GM21367 (cell line): ENCODE data around the gene PSEN2.

Experiments used
- ATAC-seq: cut with Tn5 transposase; IDR thresholded peaks from one replicate; pipeline ENCODE4 v1.9.1; 2021; ENCODE audit not compliant: unreplicated experiment

PSEN2 gene

DNA sequence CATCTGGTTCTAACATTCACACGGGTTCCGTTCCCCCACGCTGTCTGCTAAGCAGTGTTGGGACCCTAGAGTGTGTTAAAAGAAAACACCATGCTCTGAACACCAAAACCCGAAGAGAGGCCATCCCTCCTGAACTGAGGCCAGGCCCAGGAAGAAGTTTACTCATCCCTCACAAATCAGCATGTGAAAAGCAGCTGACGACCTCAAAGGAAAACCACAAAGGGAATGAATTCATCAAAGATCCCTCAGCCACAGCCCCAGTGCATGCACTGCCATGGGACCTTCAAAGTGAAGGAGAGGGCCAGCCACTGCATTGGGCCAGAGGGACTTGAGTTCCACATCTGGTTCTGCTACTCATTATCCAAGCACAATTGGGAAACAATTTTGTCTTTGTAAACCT is 7.0 kb upstream of the PSEN2 start:
- no peak for ATAC-seq

DNA sequence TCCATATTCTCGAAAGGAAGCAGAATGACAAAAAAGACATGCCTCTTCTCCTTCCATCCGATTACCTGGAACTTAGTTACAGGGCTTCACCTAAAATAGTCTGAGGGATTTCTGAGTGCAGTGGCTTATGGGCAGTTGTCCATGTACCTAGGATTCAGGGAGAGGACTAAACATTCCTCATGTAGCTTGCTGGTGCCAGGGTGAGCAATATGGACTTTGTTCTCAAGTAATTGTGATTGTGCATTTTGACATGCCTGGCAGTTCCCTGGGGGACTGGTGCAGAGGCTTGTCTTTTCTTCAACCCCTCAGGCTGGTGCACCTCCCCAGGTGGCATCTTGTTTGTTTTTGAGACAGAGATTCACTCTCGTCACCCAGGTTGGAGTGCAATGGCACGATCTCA is 6.1 kb upstream of the PSEN2 start:
- ATAC-seq = no peak

DNA sequence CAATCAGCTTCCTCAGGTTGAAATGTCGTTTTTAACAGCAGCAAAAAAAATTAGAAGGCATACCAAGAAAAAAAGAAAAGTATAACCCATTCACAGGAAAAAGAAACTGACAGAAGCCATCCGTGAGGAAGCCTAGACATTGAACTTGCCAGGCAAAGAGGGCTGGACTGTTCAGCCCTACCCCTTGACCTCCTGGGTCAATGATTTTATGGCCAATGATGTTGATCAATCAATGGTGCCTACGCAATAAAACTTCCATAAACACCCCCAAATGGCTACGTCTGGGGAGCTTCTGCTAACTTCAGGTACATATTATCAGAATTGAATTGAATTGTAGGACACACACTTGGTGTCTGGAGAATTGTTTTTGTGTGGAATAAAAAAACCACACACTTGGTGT is 4.8 kb upstream of the PSEN2 start:
- no peak for ATAC-seq

DNA sequence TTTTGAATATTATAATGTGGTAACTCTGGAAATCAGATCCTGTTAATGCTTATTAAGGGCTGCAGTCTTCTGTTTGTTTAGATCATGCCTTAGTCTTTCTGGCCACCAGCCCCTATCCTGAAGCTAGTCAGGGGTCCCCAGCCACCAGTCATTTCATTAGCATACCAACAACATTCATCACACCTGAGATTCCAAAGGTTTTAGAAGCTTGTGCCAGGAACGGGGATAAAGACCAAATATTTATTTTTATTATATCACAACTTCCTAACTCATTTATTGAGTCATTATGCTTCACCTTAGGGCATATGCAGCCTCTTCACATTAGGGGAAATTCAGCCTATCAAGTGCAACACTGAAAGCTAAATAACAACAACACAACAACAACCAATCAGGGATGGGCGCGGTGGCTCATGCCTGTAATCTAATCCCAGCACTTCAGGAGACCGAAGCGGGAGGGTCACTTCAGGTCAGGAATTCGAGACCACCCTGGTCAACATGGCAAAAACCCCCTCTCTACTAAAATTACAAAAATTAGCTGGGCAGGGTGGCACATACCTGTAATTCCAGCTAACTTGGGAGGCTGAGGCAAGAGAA is 2.9 kb upstream of the PSEN2 start:
- ATAC-seq = no peak

DNA sequence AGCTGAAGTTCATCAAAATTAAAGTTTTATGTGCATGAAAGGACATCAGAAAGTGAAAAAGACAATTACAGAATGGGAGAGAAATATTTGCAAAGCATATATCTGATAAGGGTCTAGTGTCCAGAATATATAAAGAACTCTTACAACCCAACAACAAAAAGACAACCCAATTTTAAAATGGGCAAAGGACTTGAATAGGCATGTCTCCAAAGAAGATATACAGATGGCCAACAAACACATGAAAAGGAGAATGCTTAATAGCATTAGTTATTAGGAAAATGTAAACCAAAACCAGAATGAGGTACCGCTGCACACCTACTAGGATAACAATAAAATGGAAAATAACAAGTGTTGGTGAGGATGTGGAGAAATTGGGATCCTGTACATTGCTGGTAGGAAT is 1.7 kb upstream of the PSEN2 start:
- ATAC-seq = no peak

DNA sequence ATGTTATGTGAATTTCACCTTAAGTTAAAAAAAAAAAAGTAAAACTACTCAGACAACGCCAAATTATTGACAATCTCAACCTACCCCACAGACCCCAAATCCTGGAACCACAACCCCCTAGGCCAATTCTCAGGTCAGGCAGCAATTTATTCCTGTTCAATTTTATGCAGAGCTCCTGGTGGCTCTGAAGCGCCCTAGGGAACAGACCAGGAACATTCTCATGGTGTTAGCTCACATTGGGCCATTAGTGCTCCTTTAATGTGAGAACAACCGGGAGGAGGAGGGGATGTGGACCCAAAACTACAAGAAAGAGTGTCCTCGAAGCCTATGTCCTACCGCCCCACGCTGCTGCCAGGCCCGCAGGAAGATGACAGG is 403 bp upstream of the PSEN2 start:
- no peak for ATAC-seq

DNA sequence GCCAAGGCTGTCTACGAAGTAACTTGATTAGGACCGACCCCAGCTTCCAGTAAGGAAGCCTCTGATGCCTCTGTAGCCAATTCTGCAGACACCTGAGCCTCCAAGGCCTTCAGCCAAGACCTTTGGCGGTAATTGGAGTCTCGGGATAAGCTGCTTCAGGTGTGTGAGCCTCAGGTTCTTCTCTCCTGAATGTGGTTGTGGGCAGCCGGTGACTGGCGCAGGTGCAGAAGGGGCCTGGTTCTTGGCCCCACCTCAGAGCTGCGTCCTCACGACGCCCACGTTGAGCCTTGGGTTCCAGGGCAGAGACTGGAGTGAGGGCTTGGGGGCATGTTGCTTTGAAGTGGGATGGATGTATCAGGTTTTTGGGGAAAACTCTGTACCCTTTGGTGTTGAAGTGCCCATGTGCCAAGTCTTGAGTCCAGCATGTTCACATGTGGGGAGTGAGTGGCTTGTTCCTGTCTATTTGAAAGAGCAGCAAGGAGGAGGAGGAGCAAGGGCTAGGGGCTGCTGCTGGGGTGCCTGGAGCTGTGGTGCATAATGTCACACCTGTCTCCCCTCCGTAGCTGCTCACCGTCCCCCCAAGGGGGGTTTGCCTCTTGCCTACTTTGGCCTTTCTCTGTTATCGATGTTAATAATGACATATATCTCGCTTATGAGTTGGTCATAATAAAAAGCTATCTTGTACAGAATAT is 1.4 kb downstream of the PSEN2 start:
- no peak for ATAC-seq

DNA sequence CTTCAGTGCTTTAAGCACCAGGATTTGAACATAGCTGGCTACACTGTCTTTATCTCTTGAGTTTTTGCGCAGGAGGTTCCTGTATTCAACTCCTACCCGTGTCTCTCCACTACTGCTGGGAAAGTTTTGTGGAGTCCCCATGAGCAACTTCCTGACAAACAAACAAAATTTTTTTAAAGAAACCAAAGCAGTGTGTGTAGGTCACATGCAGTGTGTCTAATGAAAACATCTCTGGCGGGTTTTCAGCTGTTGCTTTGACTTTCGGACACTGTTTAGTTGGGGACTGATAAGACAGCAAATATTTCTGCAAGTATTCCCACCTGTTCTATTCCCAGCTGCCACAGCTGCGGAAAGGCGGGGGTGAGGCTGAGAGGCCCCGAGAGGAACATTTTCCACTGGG is 2.0 kb downstream of the PSEN2 start:
- no peak for ATAC-seq

DNA sequence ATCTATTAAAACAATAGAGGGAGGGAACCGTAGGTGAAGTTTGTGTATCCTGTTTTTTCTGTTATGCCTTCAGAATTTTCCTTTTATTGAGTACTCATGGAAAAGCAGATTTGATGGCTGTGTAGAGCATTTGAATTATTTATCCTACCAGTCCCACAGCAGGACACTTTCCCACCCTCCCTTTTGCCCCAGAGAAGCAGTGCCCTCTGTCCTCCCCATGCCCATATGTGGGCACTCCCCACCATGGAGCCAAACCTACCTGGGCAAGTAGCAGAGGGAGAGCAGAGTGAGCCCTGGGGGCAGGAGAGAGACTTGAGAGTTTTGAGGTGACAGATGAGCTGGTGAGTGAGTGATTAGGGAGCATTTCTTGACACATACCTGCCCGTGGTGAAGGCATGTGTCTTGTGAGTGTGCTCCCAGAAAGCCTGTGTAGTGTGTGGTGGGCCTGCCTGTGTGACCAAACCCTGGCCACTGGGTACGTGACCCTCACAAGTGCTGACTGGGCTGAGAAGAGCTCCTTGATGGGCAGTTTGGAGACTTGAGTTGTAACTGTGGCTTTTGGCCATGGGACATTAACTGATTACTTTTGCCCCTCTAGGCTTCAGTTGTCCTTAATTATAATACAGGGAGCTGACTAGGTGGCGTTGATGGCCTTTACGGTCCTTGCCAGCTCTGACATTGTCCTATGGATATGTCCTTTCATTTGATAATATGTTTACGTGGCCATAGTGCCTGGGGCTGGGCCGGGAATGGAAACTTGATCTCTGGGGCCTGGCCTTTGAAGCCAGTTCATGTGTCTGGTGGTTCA is 3.6 kb downstream of the PSEN2 start:
- ATAC-seq = no peak

DNA sequence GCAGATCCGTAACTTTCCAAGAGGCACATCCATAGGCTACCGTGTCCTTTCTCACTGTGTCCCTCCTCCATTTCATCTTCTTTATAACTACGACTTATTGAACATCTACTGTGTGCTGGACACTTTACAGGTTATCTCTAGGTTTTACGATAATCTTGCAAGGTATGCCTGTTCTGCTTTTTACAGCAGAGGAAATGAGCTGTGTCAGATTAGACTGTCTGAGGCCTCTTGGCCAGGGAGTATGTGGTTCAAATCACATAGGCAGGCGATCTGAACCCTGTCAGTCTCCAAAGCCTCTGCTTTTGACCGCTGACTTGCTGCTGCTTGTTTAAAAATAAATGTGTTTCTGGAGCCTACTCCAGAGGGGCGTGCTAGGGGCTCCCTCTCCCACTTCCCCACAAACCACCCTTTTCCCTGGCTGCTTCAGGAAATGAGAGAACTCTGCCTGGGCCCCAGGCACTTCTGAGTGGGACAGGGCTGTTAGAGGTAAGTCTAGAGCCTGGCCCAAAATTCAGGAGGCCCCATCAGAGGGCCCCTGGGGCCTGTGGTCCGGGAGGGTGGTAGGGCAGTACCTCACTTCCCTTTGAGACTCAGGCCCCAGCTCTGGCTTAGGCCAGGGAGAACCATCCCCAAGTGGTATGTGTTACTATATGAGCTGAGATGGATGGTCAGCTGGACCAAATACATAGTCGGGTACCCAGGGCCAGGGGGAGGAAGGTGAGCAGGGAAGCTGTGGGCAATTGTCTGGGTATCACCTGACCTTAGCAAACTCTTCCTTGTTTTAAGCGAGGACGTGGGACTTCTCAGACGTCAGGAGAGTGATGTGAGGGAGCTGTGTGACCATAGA is 4.4 kb downstream of the PSEN2 start:
- ATAC-seq = no peak

DNA sequence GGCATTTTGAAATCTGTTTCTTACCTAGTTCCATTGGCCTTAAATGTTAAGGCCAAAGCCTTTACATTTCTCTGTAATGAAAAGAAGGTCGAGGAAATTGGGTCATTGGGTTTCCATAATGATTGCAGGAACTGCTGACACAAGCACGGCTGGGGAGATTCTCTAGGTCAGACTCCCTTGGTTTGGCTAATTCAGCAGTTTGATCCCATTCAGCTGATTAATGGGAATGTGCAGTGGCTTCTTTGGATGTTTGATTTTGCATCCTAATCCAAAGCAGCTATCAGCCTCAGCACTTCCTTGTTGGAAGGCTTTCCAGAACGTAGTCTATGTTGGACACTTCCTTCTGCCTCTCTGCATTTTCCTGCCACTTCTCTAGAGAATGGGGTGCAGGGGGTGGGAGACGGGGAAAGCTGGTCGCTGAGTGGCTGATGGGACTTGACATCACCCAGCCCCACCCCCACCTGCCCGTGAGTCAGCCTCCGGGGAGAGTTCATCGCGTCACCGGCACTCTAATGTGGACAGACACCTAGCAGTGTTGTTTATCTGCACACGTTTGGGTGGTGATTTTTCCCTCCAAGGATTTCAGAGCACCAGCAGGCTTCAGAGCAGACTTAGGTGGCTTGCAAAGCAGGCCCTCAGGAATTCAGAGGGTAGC is 5.4 kb downstream of the PSEN2 start:
- ATAC-seq = no peak

DNA sequence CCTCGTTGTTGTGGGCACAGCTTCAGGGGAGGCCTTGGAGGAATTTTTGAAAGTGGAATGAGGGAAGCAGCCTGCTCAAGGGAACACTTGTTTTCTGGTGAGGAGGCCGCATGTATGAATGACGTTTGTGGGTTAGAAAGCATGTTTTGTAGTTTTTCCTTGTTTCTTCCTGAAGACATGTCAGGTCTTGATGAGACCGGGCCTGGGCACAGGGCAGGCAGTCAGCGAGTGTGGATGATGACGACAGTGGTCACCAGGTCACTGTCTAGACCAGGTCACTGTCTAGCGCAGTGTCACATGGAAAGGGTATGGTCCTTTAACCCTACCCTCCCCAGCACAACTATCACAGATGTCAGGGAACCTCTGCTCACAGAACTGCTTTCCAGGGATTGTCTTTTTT is 7.3 kb downstream of the PSEN2 start:
- ATAC-seq = no peak

DNA sequence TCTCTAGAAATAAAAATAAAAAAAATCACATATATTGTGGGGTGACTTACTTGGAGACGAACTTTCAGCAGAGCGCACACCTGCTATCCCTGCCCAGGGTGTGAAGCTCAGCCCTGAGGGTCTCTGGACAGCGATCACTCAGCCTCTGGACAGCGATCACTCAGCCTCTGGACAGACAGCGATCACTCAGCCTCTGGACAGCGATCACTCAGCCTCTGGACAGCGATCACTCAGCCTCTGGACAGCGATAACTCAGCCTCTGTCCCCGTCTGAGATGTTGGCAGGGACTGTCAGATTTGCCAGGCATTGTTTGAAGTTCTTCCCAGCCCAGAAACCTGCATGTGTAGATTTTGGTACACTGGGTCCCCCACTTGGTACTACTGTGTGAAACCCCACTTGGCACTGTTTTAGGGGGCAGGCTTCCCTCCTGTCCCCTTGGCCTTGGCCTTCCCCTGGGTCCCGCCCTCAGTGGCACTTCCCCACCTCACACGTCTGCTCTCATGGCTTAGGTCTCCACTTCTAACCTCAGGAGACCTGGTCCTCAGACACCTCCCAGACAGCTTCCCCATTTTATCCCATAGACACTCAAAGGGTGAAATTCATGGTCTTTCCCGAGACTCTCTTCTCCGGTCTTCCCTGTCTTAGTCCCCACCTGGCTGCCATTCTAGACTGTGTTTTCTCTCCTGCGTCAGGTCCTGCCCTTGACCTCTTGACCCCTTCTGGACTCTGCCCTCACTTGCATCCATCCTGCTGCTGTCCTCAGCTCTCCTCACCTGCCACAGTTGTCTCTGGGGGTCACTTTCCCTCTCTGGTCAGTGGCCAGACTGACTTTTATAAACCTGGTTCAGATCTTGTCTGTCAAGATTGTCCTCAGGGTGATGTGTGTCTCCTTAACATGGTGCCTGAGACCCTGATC is 10.2 kb downstream of the PSEN2 start:
- no peak for ATAC-seq

DNA sequence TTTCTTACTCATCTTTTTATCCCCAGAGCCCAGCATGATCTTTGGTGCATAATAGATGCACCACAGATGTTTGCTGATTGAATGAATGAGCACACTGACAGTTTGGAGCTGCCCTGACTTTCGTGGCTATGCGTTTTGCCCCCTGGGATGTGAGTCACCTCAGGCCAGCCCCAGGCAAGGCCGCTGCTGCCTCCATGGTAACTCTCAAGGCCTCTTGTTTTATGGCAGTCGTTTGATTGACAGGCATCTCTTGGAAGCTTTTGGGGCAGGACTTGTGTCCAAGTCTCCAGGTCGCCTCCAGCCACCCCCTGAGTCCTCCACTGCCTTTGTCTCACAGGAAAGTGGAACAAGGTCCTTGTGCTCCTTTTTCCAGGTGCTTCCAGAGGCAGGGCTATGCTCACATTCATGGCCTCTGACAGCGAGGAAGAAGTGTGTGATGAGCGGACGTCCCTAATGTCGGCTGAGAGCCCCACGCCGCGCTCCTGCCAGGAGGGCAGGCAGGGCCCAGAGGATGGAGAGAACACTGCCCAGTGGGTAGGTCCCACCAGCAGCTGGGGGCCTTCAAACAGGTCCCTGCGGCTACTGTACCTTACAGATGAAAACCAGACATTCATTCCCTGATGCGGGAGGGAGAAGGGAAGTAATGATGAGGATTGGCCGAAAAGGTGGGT is 11.2 kb downstream of the PSEN2 start:
- ATAC-seq = no peak

DNA sequence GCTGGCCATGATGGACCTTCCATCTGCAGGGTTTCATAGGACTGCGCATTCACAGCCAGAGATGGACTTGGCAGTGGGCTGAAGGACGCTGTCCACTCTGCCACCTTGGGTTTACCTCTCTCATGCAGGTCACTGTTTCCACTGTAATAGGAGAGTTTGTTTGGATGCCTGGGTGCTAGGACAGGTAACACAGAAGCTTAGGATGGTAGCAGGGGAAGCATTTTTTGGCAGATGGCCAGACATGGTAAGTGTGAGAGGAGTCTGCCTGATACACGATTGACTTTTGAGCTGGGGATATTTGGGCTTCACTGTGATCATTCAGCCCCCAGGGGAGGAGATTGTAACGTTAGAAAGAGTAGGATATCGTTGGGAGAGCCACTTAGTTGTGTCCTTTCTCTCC is 11.8 kb downstream of the PSEN2 start:
- no peak for ATAC-seq

DNA sequence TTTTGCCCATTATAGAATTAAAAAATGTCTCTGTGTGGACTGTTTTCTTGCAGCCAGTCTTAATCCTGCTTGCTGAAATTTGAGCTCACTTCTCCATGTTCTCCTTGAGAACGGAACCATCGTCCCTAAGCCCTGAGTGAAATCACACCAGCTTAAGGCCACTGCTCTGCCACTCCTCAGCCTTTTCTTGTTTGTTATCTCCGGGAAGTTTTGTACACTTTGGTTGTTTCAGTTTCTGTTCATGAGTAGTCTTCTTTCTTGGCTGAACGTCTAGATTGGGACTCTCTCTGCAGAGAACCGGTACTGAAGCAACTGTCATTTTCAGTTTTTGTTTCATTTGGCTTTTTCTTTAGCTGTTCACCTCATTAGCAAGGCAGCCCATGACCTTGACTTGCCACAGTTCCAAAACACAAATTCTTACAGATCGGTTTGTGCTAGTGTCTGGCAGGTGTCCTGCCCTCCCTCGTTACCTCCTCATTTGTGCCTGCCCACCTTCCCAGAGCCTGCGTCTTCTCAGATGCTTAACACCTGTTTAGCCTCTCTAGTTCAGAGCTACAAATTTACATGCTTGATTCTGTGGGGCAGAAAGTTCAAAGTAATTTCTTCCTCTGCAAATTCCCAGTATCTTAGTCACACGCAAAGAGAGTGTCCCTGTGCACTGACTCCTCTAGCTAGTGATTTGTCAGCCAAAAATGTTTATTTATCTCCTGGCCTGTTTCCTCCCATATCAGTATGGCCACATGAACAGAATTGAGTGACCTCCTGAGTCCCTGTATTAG is 12.4 kb downstream of the PSEN2 start:
- peak; percentile 93 for ATAC-seq

DNA sequence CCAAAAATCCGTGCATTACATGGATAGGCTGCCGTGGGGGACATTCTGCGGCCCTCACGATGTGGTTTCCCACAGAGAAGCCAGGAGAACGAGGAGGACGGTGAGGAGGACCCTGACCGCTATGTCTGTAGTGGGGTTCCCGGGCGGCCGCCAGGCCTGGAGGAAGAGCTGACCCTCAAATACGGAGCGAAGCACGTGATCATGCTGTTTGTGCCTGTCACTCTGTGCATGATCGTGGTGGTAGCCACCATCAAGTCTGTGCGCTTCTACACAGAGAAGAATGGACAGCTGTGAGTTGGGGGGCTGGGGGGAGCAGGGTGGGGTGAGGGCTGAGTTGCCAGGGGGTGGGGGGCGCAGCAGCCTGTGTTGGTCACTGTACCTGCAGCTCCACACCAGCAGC is 13.2 kb downstream of the PSEN2 start:
- no peak for ATAC-seq

DNA sequence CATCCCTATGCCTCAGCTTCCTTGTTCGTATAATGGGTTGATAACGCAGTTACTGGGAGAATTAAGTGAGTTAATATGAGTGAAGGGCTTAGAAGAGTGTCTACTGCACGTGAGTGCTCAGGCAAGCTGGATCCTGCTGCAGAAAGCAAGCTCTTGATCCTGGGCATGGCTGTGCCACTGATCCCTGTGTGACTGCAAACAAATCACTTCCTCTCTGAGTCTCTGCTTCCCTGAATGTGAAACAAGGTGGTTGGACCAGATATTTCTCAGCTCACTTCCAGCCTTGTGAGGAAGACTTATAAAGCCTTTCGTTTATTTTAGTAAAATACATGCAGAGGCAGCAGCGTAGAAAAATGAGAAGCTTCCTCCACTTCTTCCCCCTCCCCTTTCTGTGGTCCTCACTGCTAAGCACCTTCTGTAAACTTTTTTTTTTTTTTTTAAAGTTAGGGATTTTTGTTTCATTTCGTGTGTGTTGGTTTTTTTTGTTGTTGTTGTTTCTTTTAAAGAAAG is 13.8 kb downstream of the PSEN2 start:
- no peak for ATAC-seq
